HCT116 (cell line): ENCODE results near the gene PAGR1. TPM values are rescaled to one million over a fixed set of nuclear protein-coding genes. Genes with fewer than 3 reads are reported as not detected.

Experiments
- ATAC-seq: fragments of 200-7000 bp; cut with Tn5 transposase; 2 replicates; pipeline ENCODE4 v1.9.1; 2020; ENCODE audit warnings: mild to moderate bottlenecking, moderate library complexity
- BruUV-seq: library from RNA; stranded (reverse); fragments of 400-500 nt; replicated peaks from 2 replicates; lab custom pipeline; 2021; lab: Mats Ljungman, UMichigan
- CTCF ChIA-PET: fragments of 300-600 bp; sonication (Branson Sonifier 250); formaldehyde crosslinking; loops from one replicate; lab custom pipeline; 2021; ENCODE audit warnings: antibody characterized with exemption; lab: Charles Lee
- POLR2A ChIA-PET: fragments of 300-600, 350-600 bp; sonication (Branson Sonifier 250); formaldehyde crosslinking; loops from one replicate; lab custom pipeline; 2021; ENCODE audit warnings: antibody characterized with exemption; lab: Charles Lee
- RAD21 ChIA-PET, 2 experiments: fragments of 300-600 bp; sonication (Branson Sonifier 250); formaldehyde crosslinking; loops; one replicate each; lab custom pipeline; 2023; ENCODE audit warnings: low total read pairs in 2 of 2; ENCODE audit not compliant: uncharacterized antibody in 2 of 2, unreplicated experiment in 2 of 2, low non-redundant PET in 1 of 2; lab: Charles Lee
- DNase-seq: peaks from one replicate; pipeline ENCODE4 v3.0.0-alpha.2; 2010; ENCODE audit warnings: low read depth, low spot score
- H2AFZ ChIP-seq: fragments of 200-600 bp; shearing (Covaris generic), sonication (generic); 2 replicates; pipeline ENCODE4 v1.6.1; 2017; ENCODE audit warnings: low read depth, mixed run types, mixed read lengths, antibody characterized with exemption, low read length; ENCODE audit not compliant: poor library complexity, severe bottlenecking
- H3K27ac ChIP-seq: 2 replicates; pipeline ENCODE4 v1.5.1; 2012; ENCODE audit warnings: low read depth, low read length
- H3K27me3 ChIP-seq: fragments of 200-600 bp; sonication (generic); 2 replicates; pipeline ENCODE4 v1.6.1; 2016; ENCODE audit warnings: mixed run types, low read length, mixed read lengths; ENCODE audit not compliant: insufficient read depth
- H3K36me3 ChIP-seq, 2 experiments: fragments of 200-500 bp in 1 of 2; fragments of 200-600 bp in 1 of 2; sonication (Bioruptor generic) in 1 of 2; sonication (generic) in 1 of 2; 2 replicates each; pipeline versions ENCODE4 v1.5.1 to v1.6.1; 2014 to 2016; ENCODE audit warnings: low read length in 2 of 2, inconsistent platforms in 1 of 2, mixed read lengths in 1 of 2, mixed run types in 1 of 2; ENCODE audit not compliant: insufficient read depth in 2 of 2, control insufficient read depth in 1 of 2
- H3K4me1 ChIP-seq, 2 experiments: fragments of 200-600 bp in 1 of 2; sonication (generic) in 1 of 2; 2 replicates each; pipeline versions ENCODE4 v1.5.1 to v1.6.1; 2012 to 2017; ENCODE audit warnings: low read length in 2 of 2, inconsistent platforms in 1 of 2, mild to moderate bottlenecking in 1 of 2, mixed read lengths in 1 of 2, mixed run types in 1 of 2, moderate library complexity in 1 of 2; ENCODE audit not compliant: insufficient read depth in 2 of 2, control insufficient read depth in 1 of 2
- H3K4me2 ChIP-seq: fragments of 200-600 bp; sonication (generic); 2 replicates; pipeline ENCODE4 v1.6.1; 2017; ENCODE audit warnings: mixed run types, low read length, mixed read lengths
- H3K4me3 ChIP-seq, 2 experiments: fragments of 200-600 bp in 1 of 2; sonication (generic) in 1 of 2; replicated peaks in 1 of 2; 2 replicates each; pipeline ENCODE4 v1.5.1; 2011 to 2016; ENCODE audit warnings: low read length in 2 of 2, control low read depth in 1 of 2, low read depth in 1 of 2, mild to moderate bottlenecking in 1 of 2, mixed read lengths in 1 of 2, mixed run types in 1 of 2
- H3K79me2 ChIP-seq: fragments of 200-600 bp; sonication (generic); 2 replicates; pipeline ENCODE4 v1.6.1; 2017; ENCODE audit warnings: mild to moderate bottlenecking, mixed run types, low read length, moderate library complexity, mixed read lengths; ENCODE audit not compliant: insufficient read depth
- H3K9ac ChIP-seq: fragments of 200-600 bp; sonication (generic); 2 replicates; pipeline ENCODE4 v1.6.1; 2016; ENCODE audit warnings: low read length, mixed read lengths
- H3K9me2 ChIP-seq: fragments of 200-600 bp; sonication (generic), shearing (Covaris generic); 2 replicates; pipeline ENCODE4 v1.6.1; 2017; ENCODE audit warnings: mixed run types, mild to moderate bottlenecking, moderate library complexity; ENCODE audit not compliant: insufficient read depth
- H3K9me3 ChIP-seq, 2 experiments: fragments of 200-500 bp in 1 of 2; fragments of 200-600 bp in 1 of 2; sonication (Bioruptor generic) in 1 of 2; sonication (generic) in 1 of 2; 2 replicates each; pipeline ENCODE4 v1.6.1; 2014 to 2017; ENCODE audit warnings: low read length in 2 of 2, mixed read lengths in 2 of 2, inconsistent platforms in 1 of 2, low read depth in 1 of 2, mild to moderate bottlenecking in 1 of 2, mixed run types in 1 of 2, moderate library complexity in 1 of 2; ENCODE audit not compliant: control insufficient read depth in 1 of 2, insufficient read depth in 1 of 2
- H4K20me1 ChIP-seq: fragments of 200-600 bp; sonication (generic), shearing (Covaris generic); 2 replicates; pipeline ENCODE4 v1.6.1; 2017; ENCODE audit warnings: mixed run types, mild to moderate bottlenecking, moderate library complexity; ENCODE audit not compliant: insufficient read depth
- CBX3 ChIP-seq: IDR thresholded peaks from 2 replicates; pipeline ENCODE4 v1.6.1; 2012; ENCODE audit warnings: low read depth
- CEBPB ChIP-seq: IDR thresholded peaks from 2 replicates; pipeline ENCODE4 v1.6.1; 2012; ENCODE audit warnings: low read depth
- EGR1 ChIP-seq: IDR thresholded peaks from 2 replicates; pipeline ENCODE4 v1.6.1; 2012; ENCODE audit warnings: low read depth
- ELF1 ChIP-seq: IDR thresholded peaks from 2 replicates; pipeline ENCODE4 v1.6.1; 2012; ENCODE audit warnings: low read depth, borderline replicate concordance
- EZH2 ChIP-seq: fragments of 200-600 bp; sonication (generic); IDR thresholded peaks from 2 replicates; pipeline ENCODE4 v1.6.1; 2017; ENCODE audit warnings: antibody characterized with exemption, mixed run types
- EZH2phosphoT487 ChIP-seq: fragments of 200-600 bp; IDR thresholded peaks from 2 replicates; pipeline ENCODE4 v1.6.1; 2018; ENCODE audit warnings: antibody characterized with exemption, borderline replicate concordance
- FOSL1 ChIP-seq: IDR thresholded peaks from 2 replicates; pipeline ENCODE4 v1.6.1; 2012; ENCODE audit warnings: low read depth
- POLR2A ChIP-seq: IDR thresholded peaks from 2 replicates; pipeline ENCODE4 v1.7.0; 2011; ENCODE audit warnings: borderline replicate concordance; ENCODE audit not compliant: insufficient read depth, insufficient read length; ENCODE audit errors: extremely low read depth
- POLR2AphosphoS5 ChIP-seq: IDR thresholded peaks from 2 replicates; pipeline ENCODE4 v1.6.1; 2011; ENCODE audit warnings: mild to moderate bottlenecking, low read depth, low read length, moderate library complexity
- SIN3A ChIP-seq: IDR thresholded peaks from 2 replicates; pipeline ENCODE4 v1.6.1; 2012; ENCODE audit warnings: low read depth
- SRF ChIP-seq: IDR thresholded peaks from 2 replicates; pipeline ENCODE4 v1.6.1; 2012; ENCODE audit warnings: low read depth
- YY1 ChIP-seq: IDR thresholded peaks from 2 replicates; pipeline ENCODE4 v1.6.1; 2011; ENCODE audit warnings: low read length, low read depth, moderate library complexity, mild to moderate bottlenecking; ENCODE audit not compliant: insufficient replicate concordance; ENCODE audit errors: extremely low read depth
- ZNF274 ChIP-seq: fragments of 200-500 bp; sonication (Bioruptor generic); IDR thresholded peaks from 2 replicates; pipeline ENCODE4 v1.6.1; 2014; ENCODE audit warnings: mild to moderate bottlenecking, low read depth, low read length, inconsistent platforms
- intact Hi-C: fragments of 100-400 bp; cut with micrococcal nuclease; formaldehyde crosslinking; loops from 2 replicates; pipeline ENCODE4 v1.10.0; 2022
- total RNA-seq: library from RNA; stranded (reverse); gene quantifications from one replicate; pipeline ENCODE4 v1.2.1, GENCODE V29; 2021; ENCODE audit not compliant: unreplicated experiment
- TF ChIP-seq, protein P1 (sequence below): IDR thresholded peaks from 2 replicates; pipeline ENCODE4 v1.6.1; 2012
- TF ChIP-seq, protein P2 (sequence below): IDR thresholded peaks from 2 replicates; pipeline ENCODE4 v1.6.1; 2012; ENCODE audit warnings: low read depth

Gene PAGR1
- total RNA-seq, 1 experiment from 2014 or later = 28.9 TPM

DNA sequence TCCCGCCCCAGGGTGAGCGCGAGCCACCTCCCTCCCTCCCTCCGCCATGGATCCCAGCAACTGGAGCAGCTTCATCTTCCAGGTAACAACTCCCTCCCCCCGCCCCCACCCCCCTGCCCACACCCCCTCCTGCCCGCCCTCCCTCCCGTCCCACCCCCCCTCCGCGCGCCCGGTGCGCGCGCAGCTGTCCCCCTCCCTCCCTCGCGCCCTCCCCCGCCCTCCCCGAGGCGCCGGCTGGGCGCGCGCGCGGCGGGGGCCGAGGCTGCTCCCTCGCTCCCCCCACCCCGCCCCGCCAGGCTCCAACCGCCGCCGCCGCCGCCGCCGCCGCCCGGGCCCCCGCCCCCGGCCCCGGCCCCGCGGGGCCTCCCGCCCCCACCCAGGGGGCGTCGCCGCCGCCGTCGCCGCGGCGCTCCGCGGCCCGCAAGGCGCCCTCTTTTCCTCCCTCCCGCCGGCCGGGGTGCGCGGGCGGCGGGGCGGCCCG lies 9.8 kb upstream of the PAGR1 start, which contains the start of gene MAZ:
Gene MAZ, plus strand, starts transcription at position 431 of the 481 bp plus-strand sequence. CDS start 173 bp downstream, outside the sequence.
- no peaks in the 10 kb centered on the region for H3K9me2 ChIP-seq
- POLR2A ChIA-PET = interaction anchor here (0.7 to 1.2 kb wide), 3 partner anchors 14 to 106 kb away, joined by 3 to 4 read pairs (median 4); partner anchors contain the start of genes KIF22 and MVP
- intact Hi-C loops = no loop called here
- H3K79me2 ChIP-seq = peaks cover 35% of the 10 kb centered on the region
- peak; percentile 34 for ATAC-seq
- H3K4me3 ChIP-seq = peak within 1 kb of the TSS; percentile 67 to 74
- no peak within 1 kb of the TSS for H2AFZ ChIP-seq
- peak within 1 kb of the TSS; percentile 100 for H3K27ac ChIP-seq
- no peak for TF ChIP-seq EZH2phosphoT487
- TF ChIP-seq, protein P1, sequence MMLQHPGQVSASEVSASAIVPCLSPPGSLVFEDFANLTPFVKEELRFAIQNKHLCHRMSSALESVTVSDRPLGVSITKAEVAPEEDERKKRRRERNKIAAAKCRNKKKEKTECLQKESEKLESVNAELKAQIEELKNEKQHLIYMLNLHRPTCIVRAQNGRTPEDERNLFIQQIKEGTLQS = no peak
- no peak for TF ChIP-seq SIN3A
- no peak for TF ChIP-seq ELF1
- no peak for TF ChIP-seq SRF
- TF ChIP-seq ZNF274 = no peak
- no peak for TF ChIP-seq CEBPB
- TF ChIP-seq EGR1 = no peak
- TF ChIP-seq CBX3 = no peak
- peak; percentile 27 for TF ChIP-seq YY1
- TF ChIP-seq FOSL1 = no peak
- no peak for TF ChIP-seq POLR2AphosphoS5
- TF ChIP-seq EZH2 = no peak
- TF ChIP-seq, protein P2, sequence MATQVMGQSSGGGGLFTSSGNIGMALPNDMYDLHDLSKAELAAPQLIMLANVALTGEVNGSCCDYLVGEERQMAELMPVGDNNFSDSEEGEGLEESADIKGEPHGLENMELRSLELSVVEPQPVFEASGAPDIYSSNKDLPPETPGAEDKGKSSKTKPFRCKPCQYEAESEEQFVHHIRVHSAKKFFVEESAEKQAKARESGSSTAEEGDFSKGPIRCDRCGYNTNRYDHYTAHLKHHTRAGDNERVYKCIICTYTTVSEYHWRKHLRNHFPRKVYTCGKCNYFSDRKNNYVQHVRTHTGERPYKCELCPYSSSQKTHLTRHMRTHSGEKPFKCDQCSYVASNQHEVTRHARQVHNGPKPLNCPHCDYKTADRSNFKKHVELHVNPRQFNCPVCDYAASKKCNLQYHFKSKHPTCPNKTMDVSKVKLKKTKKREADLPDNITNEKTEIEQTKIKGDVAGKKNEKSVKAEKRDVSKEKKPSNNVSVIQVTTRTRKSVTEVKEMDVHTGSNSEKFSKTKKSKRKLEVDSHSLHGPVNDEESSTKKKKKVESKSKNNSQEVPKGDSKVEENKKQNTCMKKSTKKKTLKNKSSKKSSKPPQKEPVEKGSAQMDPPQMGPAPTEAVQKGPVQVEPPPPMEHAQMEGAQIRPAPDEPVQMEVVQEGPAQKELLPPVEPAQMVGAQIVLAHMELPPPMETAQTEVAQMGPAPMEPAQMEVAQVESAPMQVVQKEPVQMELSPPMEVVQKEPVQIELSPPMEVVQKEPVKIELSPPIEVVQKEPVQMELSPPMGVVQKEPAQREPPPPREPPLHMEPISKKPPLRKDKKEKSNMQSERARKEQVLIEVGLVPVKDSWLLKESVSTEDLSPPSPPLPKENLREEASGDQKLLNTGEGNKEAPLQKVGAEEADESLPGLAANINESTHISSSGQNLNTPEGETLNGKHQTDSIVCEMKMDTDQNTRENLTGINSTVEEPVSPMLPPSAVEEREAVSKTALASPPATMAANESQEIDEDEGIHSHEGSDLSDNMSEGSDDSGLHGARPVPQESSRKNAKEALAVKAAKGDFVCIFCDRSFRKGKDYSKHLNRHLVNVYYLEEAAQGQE = no peak
- peak; percentile 11 for TF ChIP-seq POLR2A
- RAD21 ChIA-PET = interaction anchor here in 1 of 2 experiments (0.9 kb wide), 1 partner anchor 10 kb away, joined by 9 read pairs; the partner anchor contains the start of gene PAGR1
- DNase-seq = peak; percentile 83
- BruUV-seq = no TSS peak
- H3K9me3 ChIP-seq = no peaks in the 10 kb centered on the region
- H3K36me3 ChIP-seq = peaks cover 6 to 33% of the 10 kb centered on the region in 2 experiments; a peak in 3 of 4 replicates
- no peaks in the 10 kb centered on the region for H3K27me3 ChIP-seq
- H3K4me2 ChIP-seq = peak within 1 kb of the TSS; percentile 99
- H4K20me1 ChIP-seq = no peaks in the 10 kb centered on the region
- H3K9ac ChIP-seq = peak within 1 kb of the TSS; percentile 95
- peaks cover 31 to 61% of the 10 kb centered on the region in 2 experiments for H3K4me1 ChIP-seq
- CTCF ChIA-PET = interaction anchor here (0.6 to 3.5 kb wide), 3 partner anchors 8 to 42 kb away, joined by 3 to 36 read pairs (median 33); partner anchors contain the start of gene PAGR1
